ENCODE data around the gene IL18. TPM values are rescaled to one million over a fixed set of nuclear protein-coding genes. Genes with fewer than 3 reads are reported as not detected.
"Not testable (repeated sequence)": the region's sequence is repeated elsewhere in the genome, so short reads cannot be mapped to it uniquely, and the experiment has no call there.

Gene IL18
- polyA plus RNA-seq, 3 donors = 6.2 to 9.5 (median 9.3) TPM

- DNase-seq (ENCODE audit: low read depth in 3 of 3, low spot score in 2 of 3) = no peak
Observed at GRCh38 chr11:112123129-112123528, 40.8 kb downstream of the IL18 start.

GRCh38 chr11:112121981-112122615, 41.8 kb downstream of the IL18 start:
- DNase-seq (ENCODE audit: low read depth in 3 of 3, low spot score in 2 of 3) = no peak

GRCh38 chr11:112118176-112118575, 45.7 kb downstream of the IL18 start:
- DNase-seq (ENCODE audit: low read depth in 3 of 3, low spot score in 2 of 3) = no peak

- no peak for DNase-seq (ENCODE audit: low read depth in 3 of 3, low spot score in 2 of 3)
Observed at GRCh38 chr11:112115386-112115785, 48.5 kb downstream of the IL18 start.

GRCh38 chr11:112114460-112114859, 49.4 kb downstream of the IL18 start:
- DNase-seq (ENCODE audit: low read depth in 3 of 3, low spot score in 2 of 3) = no peak

GRCh38 chr11:112113539-112114457, 50.1 kb downstream of the IL18 start:
- peak in 1 of 3 donors; percentile 29 for DNase-seq (ENCODE audit: low read depth in 3 of 3, low spot score in 2 of 3)

GRCh38 chr11:112106070-112106469, 57.8 kb downstream of the IL18 start:
- no peak for DNase-seq (ENCODE audit: low read depth in 3 of 3, low spot score in 2 of 3)

- DNase-seq (ENCODE audit: low read depth in 3 of 3, low spot score in 2 of 3) = no peak
Observed at GRCh38 chr11:112103446-112103845, 60.4 kb downstream of the IL18 start.

- DNase-seq (ENCODE audit: low read depth in 3 of 3, low spot score in 2 of 3) = no peak
Observed at GRCh38 chr11:112100462-112100861, 63.4 kb downstream of the IL18 start.

GRCh38 chr11:112097734-112098528, 66.0 kb downstream of the IL18 start:
- no peak for DNase-seq (ENCODE audit: low read depth in 3 of 3, low spot score in 2 of 3)

GRCh38 chr11:112096194-112096593, 67.7 kb downstream of the IL18 start:
- no peak for DNase-seq (ENCODE audit: low read depth in 3 of 3, low spot score in 2 of 3)

- DNase-seq (ENCODE audit: low read depth in 3 of 3, low spot score in 2 of 3) = not testable (repeated sequence)
Observed at GRCh38 chr11:112095302-112095701, 68.6 kb downstream of the IL18 start.

Other genes with a start within 250 kb of the IL18 start
- gene C11orf52, start 245.2 kb downstream of the IL18 start, polyA plus RNA-seq (ENCODE audit: insufficient read length in 3 of 3) = 10 to 100 TPM; 12.4 to 13.7 (median 12.8) TPM
- gene DIXDC1, start 226.8 kb downstream of the IL18 start, polyA plus RNA-seq (ENCODE audit: insufficient read length in 3 of 3) = 10 to 100 TPM; 18.8 to 22.2 (median 21.1) TPM
- 10 to 100 TPM; 51.7 to 57.5 (median 52.8) TPM for gene DLAT, start 138.7 kb downstream of the IL18 start, polyA plus RNA-seq (ENCODE audit: insufficient read length in 3 of 3)
- gene PIH1D2, start 90.1 kb downstream of the IL18 start, polyA plus RNA-seq (ENCODE audit: insufficient read length in 3 of 3) = 10 to 100 TPM in 2 of 3 donors, 1 to 10 TPM in 1; 9.7 to 11.8 (median 10.8) TPM
- gene NKAPD1, start 89.8 kb downstream of the IL18 start, polyA plus RNA-seq (ENCODE audit: insufficient read length in 3 of 3) = 10 to 100 TPM; 59.2 to 69.5 (median 60.9) TPM
- gene TIMM8B, start 77.3 kb downstream of the IL18 start, polyA plus RNA-seq (ENCODE audit: insufficient read length in 3 of 3) = 10 to 100 TPM; 73.5 to 88.0 (median 83.7) TPM
- gene SDHD, start 77.2 kb downstream of the IL18 start, polyA plus RNA-seq (ENCODE audit: insufficient read length in 3 of 3) = 100 to 1,000 TPM; 195 to 225 (median 199) TPM
- gene TEX12, start 3.3 kb upstream of the IL18 start, polyA plus RNA-seq (ENCODE audit: insufficient read length in 3 of 3) = under 1 TPM in 1 of 3 donors, not detected in 2; 0.11 TPM
- gene BCO2, start 11.4 kb upstream of the IL18 start, polyA plus RNA-seq (ENCODE audit: insufficient read length in 3 of 3) = 1 to 10 TPM; 2.5 to 3.1 (median 2.6) TPM
- gene PTS, start 62.3 kb upstream of the IL18 start, polyA plus RNA-seq (ENCODE audit: insufficient read length in 3 of 3) = 10 to 100 TPM; 44.6 to 50.9 (median 48.1) TPM
- gene PLET1, start 96.8 kb upstream of the IL18 start, polyA plus RNA-seq (ENCODE audit: insufficient read length in 3 of 3) = not detected

Data from right renal cortex interstitium (tissue), 3 donors.